PC-9 (cell line): ENCODE measurements around the gene OS9. TPM values are rescaled to one million over a fixed set of nuclear protein-coding genes. Genes with fewer than 3 reads are reported as not detected.

Experiments used
- BruUV-seq: library from RNA; stranded (reverse); fragments of 400-500 nt; replicated peaks from 2 replicates; lab custom pipeline; 2021; lab: Mats Ljungman, UMichigan
- CTCF ChIA-PET: fragments of 300-600 bp; sonication (Branson Sonifier 250); formaldehyde crosslinking; loops from one replicate; lab custom pipeline; 2022; ENCODE audit warnings: antibody characterized with exemption; lab: Charles Lee
- POLR2A ChIA-PET: fragments of 300-600 bp; sonication (Branson Sonifier 250); formaldehyde crosslinking; loops from one replicate; lab custom pipeline; 2022; ENCODE audit warnings: antibody characterized with exemption; ENCODE audit not compliant: unreplicated experiment; lab: Charles Lee
- DNase-seq, 2 experiments: peaks; one replicate each; pipeline versions ENCODE4 v3.0.0 to v3.0.0-alpha.2; 2015 to 2022; ENCODE audit warnings: mixed read lengths in 1 of 2
- H2AFZ ChIP-seq: fragments of 200-600 bp; sonication (generic); 2 replicates; pipeline ENCODE4 v1.8.1; 2017; ENCODE audit warnings: antibody characterized with exemption
- H3F3A ChIP-seq: fragments of 200-600 bp; sonication (generic); 2 replicates; pipeline ENCODE4 v1.8.1; 2017; ENCODE audit warnings: antibody characterized with exemption, mild to moderate bottlenecking, low read depth; ENCODE audit not compliant: insufficient read depth
- H3K27ac ChIP-seq: fragments of 200-600 bp; sonication (generic); 2 replicates; pipeline ENCODE4 v1.6.1; 2016; ENCODE audit warnings: mixed run types
- H3K27me3 ChIP-seq: fragments of 200-600 bp; sonication (generic); 2 replicates; pipeline ENCODE4 v1.6.1; 2016; ENCODE audit warnings: low read depth, mixed run types; ENCODE audit not compliant: insufficient read depth
- H3K36me3 ChIP-seq: fragments of 200-600 bp; sonication (generic); 2 replicates; pipeline ENCODE4 v1.6.1; 2016; ENCODE audit warnings: low read depth, mixed run types
- H3K4me1 ChIP-seq: fragments of 200-600 bp; sonication (generic); replicated peaks from 2 replicates; pipeline ENCODE4 v1.6.1; 2016; ENCODE audit warnings: mixed run types; ENCODE audit not compliant: insufficient read depth
- H3K4me2 ChIP-seq: fragments of 200-600 bp; sonication (generic); 2 replicates; pipeline ENCODE4 v1.6.1; 2017; ENCODE audit warnings: mixed run types
- H3K4me3 ChIP-seq: fragments of 200-600 bp; sonication (generic); 2 replicates; pipeline ENCODE4 v1.6.1; 2016; ENCODE audit warnings: mixed run types
- H3K79me2 ChIP-seq: fragments of 200-600 bp; sonication (generic); 2 replicates; pipeline ENCODE4 v1.6.1; 2017; ENCODE audit warnings: low read depth, mixed run types
- H3K9me2 ChIP-seq: fragments of 200-600 bp; sonication (generic); 2 replicates; pipeline ENCODE4 v1.8.1; 2017; ENCODE audit warnings: mild to moderate bottlenecking; ENCODE audit not compliant: insufficient read depth
- H3K9me3 ChIP-seq: fragments of 200-600 bp; sonication (generic); 2 replicates; pipeline ENCODE4 v1.8.1; 2016; ENCODE audit warnings: low read depth; ENCODE audit not compliant: insufficient read depth
- H4K20me1 ChIP-seq: fragments of 200-600 bp; sonication (generic); 2 replicates; pipeline ENCODE4 v1.8.1; 2017; ENCODE audit not compliant: insufficient read depth
- CTCF ChIP-seq: fragments of 200-600 bp; sonication (generic); conservative IDR thresholded peaks from 2 replicates; pipeline ENCODE4 v1.6.1; 2017; ENCODE audit warnings: mixed run types, antibody characterized with exemption, mild to moderate bottlenecking, moderate library complexity
- EZH2 ChIP-seq: fragments of 200-600 bp; sonication (generic); IDR thresholded peaks from 2 replicates; pipeline ENCODE4 v1.8.0; 2017; ENCODE audit warnings: antibody characterized with exemption, low read depth
- intact Hi-C: fragments of 100-400 bp; cut with micrococcal nuclease; formaldehyde crosslinking; loops from one replicate; pipeline ENCODE4 v1.10.0; 2022; ENCODE audit not compliant: unreplicated experiment
- total RNA-seq: library from RNA; stranded (reverse); gene quantifications from 2 replicates; pipeline ENCODE4 v1.2.3, GENCODE V29; 2021

The OS9 gene
- total RNA-seq, 1 experiment from 2014 or later, result 96.7 TPM

GRCh38 chr12:57733928-57734327 lies 40.0 kb downstream of the OS9 start:
- BruUV-seq, result no TSS peak
- Histone ChIP-seq H3K27ac (no peak overlapping the region), H3F3A (peaks cover 5% of the 10 kb centered on the region; the same call in 1 of the 2 replicates), H3K4me1 (no peaks in the 10 kb centered on the region), H3K9me2 (no peaks in the 10 kb centered on the region), H2AFZ (no peak overlapping the region), H3K4me3 (no peak overlapping the region), H3K4me2 (no peak overlapping the region), H3K9me3 (no peaks in the 10 kb centered on the region), H3K79me2 (no peaks in the 10 kb centered on the region), H3K27me3 (peaks cover 22% of the 10 kb centered on the region), H4K20me1 (no peaks in the 10 kb centered on the region), H3K36me3 (no peaks in the 10 kb centered on the region)
- no peak for TF ChIP-seq CTCF
- no peak for TF ChIP-seq EZH2
- CTCF ChIA-PET, result no interaction called here
- no peak for DNase-seq
- intact Hi-C loops, result no loop called here
- POLR2A ChIA-PET, result no interaction called here

- no TSS peak for BruUV-seq
- Histone ChIP-seq H3K27me3 (peaks cover 22% of the 10 kb centered on the region), H3K4me2 (no peak overlapping the region), H3K36me3 (no peaks in the 10 kb centered on the region), H3K9me3 (no peaks in the 10 kb centered on the region), H4K20me1 (no peaks in the 10 kb centered on the region), H3K79me2 (no peaks in the 10 kb centered on the region), H2AFZ (no peak overlapping the region), H3K4me3 (no peak overlapping the region), H3K9me2 (no peaks in the 10 kb centered on the region), H3F3A (peaks cover 5% of the 10 kb centered on the region; the same call in 1 of the 2 replicates), H3K27ac (no peak overlapping the region), H3K4me1 (no peaks in the 10 kb centered on the region)
- CTCF ChIA-PET, result no interaction called here
- intact Hi-C loops, result no loop called here
- POLR2A ChIA-PET, result no interaction called here
- TF ChIP-seq CTCF, result no peak
- no peak for TF ChIP-seq EZH2
- DNase-seq, result no peak
Observed at GRCh38 chr12:57734591-57734990, 40.7 kb downstream of the OS9 start.

GRCh38 chr12:57735198-57735855 lies 41.4 kb downstream of the OS9 start:
- Histone ChIP-seq H3K36me3 (no peaks in the 10 kb centered on the region), H3K9me2 (no peaks in the 10 kb centered on the region), H3K4me3 (no peak overlapping the region), H3K27ac (no peak overlapping the region), H2AFZ (no peak overlapping the region), H3K4me1 (no peaks in the 10 kb centered on the region), H3K79me2 (no peaks in the 10 kb centered on the region), H3K4me2 (no peak overlapping the region), H3F3A (peaks cover 5% of the 10 kb centered on the region; the same call in 1 of the 2 replicates), H4K20me1 (no peaks in the 10 kb centered on the region), H3K27me3 (peaks cover 22% of the 10 kb centered on the region), H3K9me3 (no peaks in the 10 kb centered on the region)
- no TSS peak for BruUV-seq
- TF ChIP-seq EZH2 (no peak), CTCF (no peak)
- ChIA-PET POLR2A (interaction anchor here (0.6 kb wide), 1 partner anchor 129 kb away, joined by 6 read pairs; no protein-coding TSS in a partner anchor), CTCF (interaction anchor here (0.7 kb wide), 1 partner anchor 476 kb away, joined by 8 read pairs; no protein-coding TSS in a partner anchor)
- intact Hi-C loops, result no loop called here
- no peak for DNase-seq
